Loucy (cell line): ENCODE results near the gene SRRM5.
"Not testable (repeated sequence)": the region's sequence is repeated elsewhere in the genome, so short reads cannot be mapped to it uniquely, and the experiment has no call there.

Source experiments
- CTCF ChIP-seq: fragments of 200-600 bp; sonication (generic); conservative IDR thresholded peaks from 2 replicates; pipeline ENCODE4 v1.5.1; 2014; ENCODE audit warnings: mild to moderate bottlenecking, antibody characterized with exemption, low read length
- EZH2phosphoT487 ChIP-seq: fragments of 200-600 bp; IDR thresholded peaks from 2 replicates; pipeline ENCODE4 v1.6.1; 2018; ENCODE audit warnings: antibody characterized with exemption, mild to moderate bottlenecking, moderate library complexity, borderline replicate concordance

GRCh38 chr19:43635561-43635940, 23.7 kb downstream of the SRRM5 start:
- TF ChIP-seq CTCF, EZH2phosphoT487: not testable (repeated sequence)
